Testis (tissue), 2 donors: ENCODE measurements around the gene PDE10A.

Experiments used
- CTCF ChIP-seq, 3 experiments: fragments of 450-650 bp in 2 of 3; fragments of 200-600 bp in 1 of 3; sonication (generic) in 1 of 3; IDR thresholded peaks; one replicate each; pipeline ENCODE4 v1.5.1; 2016 to 2019; ENCODE audit warnings: antibody characterized with exemption in 3 of 3, mild to moderate bottlenecking in 2 of 3, moderate library complexity in 1 of 3
- POLR2A ChIP-seq: fragments of 450-650 bp; IDR thresholded peaks from one replicate; pipeline ENCODE4 v1.6.1; 2017; ENCODE audit warnings: antibody characterized with exemption, mild to moderate bottlenecking, moderate library complexity

- TF ChIP-seq CTCF (IDR thresholded peaks at IDR 0.05) (no peak), POLR2A (no peak)
These were observed 245.7 kb downstream of the PDE10A start for GRCh38 chr6:165417278-165417865.
